Keratinocyte (primary cell): ENCODE results near the gene TMEM184A. TPM values are rescaled to one million over a fixed set of nuclear protein-coding genes. Genes with fewer than 3 reads are reported as not detected.

Experiments
- DNase-seq: peaks from one replicate; pipeline ENCODE4 v3.0.0-alpha.2; 2011; ENCODE audit warnings: low read depth, missing footprints, low spot score
- FAIRE-seq: peaks from 2 replicates; lab custom pipeline; 2011; peaks lifted over from hg19 to GRCh38; lab: Jason Lieb, UNC
- H2AFZ ChIP-seq: 2 replicates; pipeline ENCODE4 v1.6.0; 2012; ENCODE audit warnings: low read length, control low read depth, inconsistent platforms; ENCODE audit not compliant: control insufficient read depth
- H3K27ac ChIP-seq: 2 replicates; pipeline ENCODE4 v1.5.1; 2011; ENCODE audit warnings: low read length; ENCODE audit not compliant: control insufficient read depth, insufficient read depth
- H3K27me3 ChIP-seq: 3 replicates; pipeline ENCODE4 v1.6.0; 2011; ENCODE audit warnings: low read length; ENCODE audit not compliant: control insufficient read depth, insufficient read depth; ENCODE audit errors: extremely low read depth
- H3K36me3 ChIP-seq, 2 experiments: 2 replicates in 1 of 2; 3 replicates in 1 of 2; pipeline ENCODE4 v1.5.1; 2011; ENCODE audit warnings: low read length in 2 of 2, mild to moderate bottlenecking in 1 of 2; ENCODE audit not compliant: control insufficient read depth in 2 of 2, insufficient read depth in 2 of 2; ENCODE audit errors: extremely low read depth in 1 of 2
- H3K4me1 ChIP-seq: 3 replicates; pipeline ENCODE4 v1.5.1; 2011; ENCODE audit warnings: low read length; ENCODE audit not compliant: control insufficient read depth, insufficient read depth; ENCODE audit errors: extremely low read depth
- H3K4me2 ChIP-seq: 3 replicates; pipeline ENCODE4 v1.6.0; 2011; ENCODE audit warnings: low read depth, low read length; ENCODE audit not compliant: control insufficient read depth, insufficient read depth; ENCODE audit errors: extremely low read depth
- H3K4me3 ChIP-seq, 3 experiments: fragments of 200-600 bp in 1 of 3; sonication (generic) in 1 of 3; 2 replicates in 2 of 3; 3 replicates in 1 of 3; pipeline ENCODE4 v1.5.1; 2011 to 2016; ENCODE audit warnings: low read length in 3 of 3, mild to moderate bottlenecking in 3 of 3, control low read depth in 2 of 3, inconsistent platforms in 1 of 3, low read depth in 1 of 3, mixed read lengths in 1 of 3, mixed run types in 1 of 3, moderate library complexity in 1 of 3; ENCODE audit not compliant: control insufficient read depth in 2 of 3, insufficient read depth in 2 of 3; ENCODE audit errors: extremely low read depth in 1 of 3
- H3K79me2 ChIP-seq: 2 replicates; pipeline ENCODE4 v1.6.0; 2012; ENCODE audit warnings: low read length; ENCODE audit not compliant: control insufficient read depth, insufficient read depth
- H3K9ac ChIP-seq: 3 replicates; pipeline ENCODE4 v1.6.0; 2011; ENCODE audit warnings: low read length; ENCODE audit not compliant: control insufficient read depth, insufficient read depth; ENCODE audit errors: extremely low read depth
- H3K9me1 ChIP-seq: 3 replicates; pipeline ENCODE4 v1.6.0; 2011; ENCODE audit warnings: low read length; ENCODE audit not compliant: control insufficient read depth, insufficient read depth; ENCODE audit errors: extremely low read depth
- H3K9me3 ChIP-seq: 2 replicates; pipeline ENCODE4 v1.5.1; 2012; ENCODE audit warnings: low read depth, low read length; ENCODE audit not compliant: control insufficient read depth
- H4K20me1 ChIP-seq: 3 replicates; pipeline ENCODE4 v1.6.0; 2011; ENCODE audit warnings: low read length; ENCODE audit not compliant: control insufficient read depth, insufficient read depth; ENCODE audit errors: extremely low read depth
- CTCF ChIP-seq, 3 experiments: IDR thresholded peaks in 1 of 3; conservative IDR thresholded peaks in 1 of 3; optimal IDR thresholded peaks in 1 of 3; 2 replicates in 2 of 3; 3 replicates in 1 of 3; pipeline versions ENCODE3 to v1.5.1; 2011; ENCODE audit warnings: low read length in 3 of 3, mild to moderate bottlenecking in 3 of 3, moderate library complexity in 2 of 3, control low read depth in 1 of 3, inconsistent platforms in 1 of 3; ENCODE audit not compliant: insufficient read depth in 2 of 3; ENCODE audit errors: extremely low read depth in 1 of 3
- EZH2 ChIP-seq: IDR thresholded peaks from one replicate; pipeline ENCODE4 v1.6.1; 2012; ENCODE audit warnings: inconsistent platforms, mild to moderate bottlenecking, low read length, moderate library complexity
- dilution Hi-C: fragments of 300-500 bp; cut with MboI; formaldehyde crosslinking; loops from one replicate; pipeline ENCODE4 v1.7.0; 2020; ENCODE audit warnings: low sequenced_read_pairs; ENCODE audit not compliant: extremely low pct_ligation_motif_present
- polyA plus RNA-seq, 5 experiments: library from polyadenylated mRNA; depleted of rRNA in 3 of 5; stranded (reverse) in 3 of 5; stranded (forward) in 1 of 5; unstranded in 1 of 5; fragments of >200 nt; gene quantifications; 1 replicate in 1 of 5; 2 replicates in 3 of 5; 3 replicates in 1 of 5; pipeline versions ENCODE4 v1.2.1 to v1.2.3, GENCODE V29; 2011 to 2012; ENCODE audit warnings: missing spikeins in 2 of 5, low read depth in 1 of 5, low replicate concordance in 1 of 5

The TMEM184A gene
- polyA plus RNA-seq, 1 donor (not counting 4 experiments of a cell fraction or from before 2014, with no cell fraction given): 2.9 TPM

GRCh38 chr7:1596181-1597043 is 40.4 kb upstream of the TMEM184A start:
- Histone ChIP-seq H3K79me2 (no peaks in the 10 kb centered on the region), H3K4me1 (peaks cover 3% of the 10 kb centered on the region), H2AFZ (no peak overlapping the region), H4K20me1 (peaks cover 4% of the 10 kb centered on the region), H3K9me1 (no peaks in the 10 kb centered on the region), H3K9ac (no peak overlapping the region), H3K27me3 (peaks cover 26% of the 10 kb centered on the region), H3K27ac (no peak overlapping the region), H3K4me2 (no peak overlapping the region), H3K4me3 (no peak overlapping the region), H3K36me3 (no peaks in the 10 kb centered on the region), H3K9me3 (no peaks in the 10 kb centered on the region)
- DNase-seq (no peak), FAIRE-seq (no peak)
- TF ChIP-seq CTCF (optimal IDR thresholded peaks at IDR 0.05 in 1 of 3, IDR thresholded peaks at IDR 0.05 in 1 of 3, conservative IDR thresholded peaks at IDR 0.05 in 1 of 3; ENCODE audit: extremely low read depth in 1 of 3, insufficient read depth in 2 of 3, low read length in 3 of 3) (no peak), EZH2 (no peak)
- dilution Hi-C loops: no loop called here

GRCh38 chr7:1595636-1596035 is 39.6 kb upstream of the TMEM184A start:
- Histone ChIP-seq H3K27ac (no peak overlapping the region), H2AFZ (no peak overlapping the region), H3K79me2 (no peaks in the 10 kb centered on the region), H3K36me3 (no peaks in the 10 kb centered on the region), H3K4me3 (no peak overlapping the region), H3K9ac (no peak overlapping the region), H3K27me3 (peaks cover 34% of the 10 kb centered on the region), H3K9me1 (no peaks in the 10 kb centered on the region), H3K4me1 (peaks cover 3% of the 10 kb centered on the region), H3K9me3 (no peaks in the 10 kb centered on the region), H4K20me1 (peaks cover 5% of the 10 kb centered on the region), H3K4me2 (no peak overlapping the region)
- DNase-seq (no peak), FAIRE-seq (no peak)
- dilution Hi-C loops: no loop called here
- TF ChIP-seq CTCF (optimal IDR thresholded peaks at IDR 0.05 in 1 of 3, IDR thresholded peaks at IDR 0.05 in 1 of 3, conservative IDR thresholded peaks at IDR 0.05 in 1 of 3; ENCODE audit: extremely low read depth in 1 of 3, insufficient read depth in 2 of 3, low read length in 3 of 3): no peak
